Fibroblast of lung (primary cell): ENCODE data around the gene KIF11. TPM values are rescaled to one million over a fixed set of nuclear protein-coding genes. Genes with fewer than 3 reads are reported as not detected.

Experiments
- DNase-seq, 2 donors: peaks; one replicate each; pipeline versions ENCODE4 v3.0.0 to v3.0.0-alpha.2; 2010; ENCODE audit warnings: low read depth in 2 of 2
- H2AFZ ChIP-seq: 2 replicates; pipeline ENCODE4 v1.5.1; 2012; ENCODE audit warnings: low read length, control low read depth, inconsistent platforms
- H3K27ac ChIP-seq: 2 replicates; pipeline ENCODE4 v1.5.1; 2011; ENCODE audit warnings: low read length, control low read depth; ENCODE audit not compliant: insufficient read depth
- H3K27me3 ChIP-seq: 2 replicates; pipeline ENCODE4 v1.5.1; 2011; ENCODE audit warnings: mild to moderate bottlenecking, low read length; ENCODE audit not compliant: control insufficient read depth, insufficient read depth
- H3K36me3 ChIP-seq: 2 replicates; pipeline ENCODE4 v1.5.1; 2011; ENCODE audit warnings: low read length; ENCODE audit not compliant: control insufficient read depth, insufficient read depth
- H3K4me1 ChIP-seq: 2 replicates; pipeline ENCODE4 v1.5.1; 2011; ENCODE audit warnings: low read length; ENCODE audit not compliant: control insufficient read depth, insufficient read depth; ENCODE audit errors: extremely low read depth
- H3K4me2 ChIP-seq: 2 replicates; pipeline ENCODE4 v1.5.1; 2011; ENCODE audit warnings: low read length, control low read depth; ENCODE audit not compliant: insufficient read depth; ENCODE audit errors: extremely low read depth
- H3K4me3 ChIP-seq, 4 experiments: fragments of 200-600 bp in 1 of 4; sonication (generic) in 1 of 4; replicated peaks in 1 of 4; 2 replicates each; pipeline ENCODE4 v1.5.1; 2011 to 2016; ENCODE audit warnings: low read length in 4 of 4, low read depth in 3 of 4, mild to moderate bottlenecking in 3 of 4, control low read depth in 2 of 4, inconsistent platforms in 1 of 4, mixed read lengths in 1 of 4; ENCODE audit not compliant: insufficient read depth in 1 of 4; ENCODE audit errors: control extremely low read depth in 1 of 4
- H3K79me2 ChIP-seq: 2 replicates; pipeline ENCODE4 v1.5.1; 2012; ENCODE audit warnings: mild to moderate bottlenecking, low read length, inconsistent platforms; ENCODE audit not compliant: control insufficient read depth, insufficient read depth
- H3K9ac ChIP-seq: 2 replicates; pipeline ENCODE4 v1.5.1; 2011; ENCODE audit warnings: mild to moderate bottlenecking, low read length, control low read depth; ENCODE audit not compliant: insufficient read depth
- H3K9me3 ChIP-seq: 2 replicates; pipeline ENCODE4 v1.5.1; 2012; ENCODE audit warnings: low read depth, low read length; ENCODE audit not compliant: control insufficient read depth, insufficient read depth
- H4K20me1 ChIP-seq: 2 replicates; pipeline ENCODE4 v1.5.1; 2011; ENCODE audit warnings: low read length; ENCODE audit not compliant: control insufficient read depth, insufficient read depth; ENCODE audit errors: extremely low read depth
- CTCF ChIP-seq, 2 donors: IDR thresholded peaks in 1 of 2; conservative IDR thresholded peaks in 1 of 2; 1 replicate in 1 of 2; 2 replicates in 1 of 2; pipeline ENCODE4 v1.5.1; 2011 to 2012; ENCODE audit warnings: low read length in 2 of 2, control low read depth in 1 of 2, inconsistent platforms in 1 of 2, low read depth in 1 of 2, mild to moderate bottlenecking in 1 of 2
- EZH2 ChIP-seq: IDR thresholded peaks from 2 replicates; pipeline ENCODE4 v1.5.1; 2012; ENCODE audit warnings: low read length, control low read depth, mild to moderate bottlenecking; ENCODE audit errors: missing control alignments
- polyA plus RNA-seq, 2 donors: library from polyadenylated mRNA; depleted of rRNA in 1 of 2; stranded (reverse) in 1 of 2; unstranded in 1 of 2; fragments of >200 nt; gene quantifications; 2 replicates each; pipeline ENCODE4 v1.2.1, GENCODE V29; 2011 to 2012; ENCODE audit warnings: missing spikeins in 1 of 2
- total RNA-seq: library from RNA; depleted of rRNA; stranded (reverse); fragments of >200 nt; gene quantifications from 2 replicates; pipeline ENCODE4 v1.2.1, GENCODE V29; 2014

The KIF11 gene
- total and polyA plus RNA-seq, 2 donors (not counting 1 experiment from before 2014, with no cell fraction given) = 7.5 to 8.9 TPM

GRCh38 chr10:92655426-92655825 is 62.5 kb downstream of the KIF11 start:
- H3K9me3 ChIP-seq = no peaks in the 10 kb centered on the region
- no peak overlapping the region for H2AFZ ChIP-seq
- H4K20me1 ChIP-seq = no peaks in the 10 kb centered on the region
- no peaks in the 10 kb centered on the region for H3K4me1 ChIP-seq
- DNase-seq = peak in 1 of 2 donors; percentile 20
- TF ChIP-seq EZH2 (no peak), CTCF (conservative IDR thresholded peaks at IDR 0.05 in 1 of 2, IDR thresholded peaks at IDR 0.05 in 1 of 2; ENCODE audit: low read depth in 1 of 2, low read length in 2 of 2) (no peak)
- no peaks in the 10 kb centered on the region for H3K27me3 ChIP-seq
- no peak overlapping the region for H3K9ac ChIP-seq
- peaks cover 2% of the 10 kb centered on the region for H3K36me3 ChIP-seq
- no peak overlapping the region for H3K27ac ChIP-seq
- no peak overlapping the region for H3K4me2 ChIP-seq
- H3K79me2 ChIP-seq = no peaks in the 10 kb centered on the region
- no peak overlapping the region for H3K4me3 ChIP-seq

GRCh38 chr10:92656266-92656961 is 63.5 kb downstream of the KIF11 start:
- TF ChIP-seq EZH2 = no peak
- TF ChIP-seq CTCF (conservative IDR thresholded peaks at IDR 0.05 in 1 of 2, IDR thresholded peaks at IDR 0.05 in 1 of 2; ENCODE audit: low read depth in 1 of 2, low read length in 2 of 2) = no peak

GRCh38 chr10:92657024-92657423 is 64.1 kb downstream of the KIF11 start:
- DNase-seq = peak in 1 of 2 donors; percentile 53
- Histone ChIP-seq H3K27ac (no peak overlapping the region), H2AFZ (no peak overlapping the region), H3K4me2 (no peak overlapping the region), H3K4me3 (no peak overlapping the region), H3K4me1 (no peaks in the 10 kb centered on the region), H3K36me3 (no peaks in the 10 kb centered on the region), H3K9ac (no peak overlapping the region), H4K20me1 (no peaks in the 10 kb centered on the region), H3K79me2 (no peaks in the 10 kb centered on the region), H3K27me3 (no peaks in the 10 kb centered on the region), H3K9me3 (no peaks in the 10 kb centered on the region)
- no peak for TF ChIP-seq CTCF (conservative IDR thresholded peaks at IDR 0.05 in 1 of 2, IDR thresholded peaks at IDR 0.05 in 1 of 2; ENCODE audit: low read depth in 1 of 2, low read length in 2 of 2)

More at GRCh38 chr10:92656266-92656961, 63.5 kb downstream of the KIF11 start:
- Histone ChIP-seq H2AFZ (no peak overlapping the region), H3K4me3 (no peak overlapping the region), H4K20me1 (no peaks in the 10 kb centered on the region), H3K4me1 (no peaks in the 10 kb centered on the region), H3K36me3 (peaks cover 2% of the 10 kb centered on the region), H3K27ac (no peak overlapping the region), H3K79me2 (no peaks in the 10 kb centered on the region), H3K9me3 (no peaks in the 10 kb centered on the region), H3K4me2 (no peak overlapping the region), H3K9ac (no peak overlapping the region), H3K27me3 (no peaks in the 10 kb centered on the region)
- DNase-seq = no peak
